Measurements from ENCODE around the gene TM7SF3. TPM values are rescaled to one million over a fixed set of nuclear protein-coding genes. Genes with fewer than 3 reads are reported as not detected.
A peak's percentile ranks its signal among the peaks of the same experiment; 100 is the strongest.

TM7SF3 gene
- total and polyA plus RNA-seq, 2 experiments from 2014 or later = 51.8 to 55.8 TPM

DNA sequence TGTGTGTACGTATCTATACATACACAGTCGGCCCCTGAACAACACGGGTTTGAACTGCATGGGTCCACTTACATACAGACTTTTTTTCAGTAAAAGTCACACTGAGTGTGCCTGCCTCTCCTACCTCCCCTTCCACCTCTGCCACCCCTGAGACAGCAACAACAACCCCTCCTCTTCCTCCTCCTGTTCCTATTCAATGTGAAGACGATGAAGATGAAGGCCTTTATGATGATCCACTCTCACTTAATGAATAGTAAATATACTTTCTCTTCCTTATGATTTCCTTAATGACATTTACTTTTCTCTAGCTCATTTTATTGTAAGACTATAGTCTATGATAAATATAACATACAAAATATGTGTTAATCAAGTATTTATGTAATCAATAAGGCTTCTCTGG lies 25.5 kb downstream of the TM7SF3 start:
- Histone ChIP-seq H3K9me3 (ENCODE audit: low read depth) (no peaks in the 10 kb centered on the region), H3K4me2 (ENCODE audit: unreplicated experiment) (no peak overlapping the region), H3K4me3 (no peak overlapping the region), H3K36me3 (ENCODE audit: low read depth) (no peaks in the 10 kb centered on the region), H3K9ac (no peak overlapping the region), H3K79me2 (ENCODE audit: insufficient read depth) (no peaks in the 10 kb centered on the region), H3K27ac (no peak overlapping the region), H3K27me3 (replicated peaks; ENCODE audit: insufficient read depth) (no peaks in the 10 kb centered on the region), H4K20me1 (ENCODE audit: insufficient read depth) (no peaks in the 10 kb centered on the region), H3F3A (ENCODE audit: insufficient read depth) (no peaks in the 10 kb centered on the region), H3K9me2 (ENCODE audit: insufficient read depth) (no peaks in the 10 kb centered on the region), H2AFZ (no peak overlapping the region), H3K4me1 (ENCODE audit: insufficient read depth) (no peaks in the 10 kb centered on the region)
- no peak for DNase-seq
- no peak for TF ChIP-seq EZH2 (IDR thresholded peaks at IDR 0.05; ENCODE audit: insufficient read depth, poor library complexity, severe bottlenecking)
- no peak for TF ChIP-seq EZH2phosphoT487 (IDR thresholded peaks at IDR 0.05; ENCODE audit: insufficient read depth, low read depth)
- 92% methylated on average over 4 of the region's 4 CpGs for WGBS, 2 experiments (ENCODE audit: low coverage in 1 of 2, low lambda C conversion rate in 2 of 2, missing lambda C conversion rate in 2 of 2)
- in situ Hi-C loops (cut with MboI) = no loop called here

DNA sequence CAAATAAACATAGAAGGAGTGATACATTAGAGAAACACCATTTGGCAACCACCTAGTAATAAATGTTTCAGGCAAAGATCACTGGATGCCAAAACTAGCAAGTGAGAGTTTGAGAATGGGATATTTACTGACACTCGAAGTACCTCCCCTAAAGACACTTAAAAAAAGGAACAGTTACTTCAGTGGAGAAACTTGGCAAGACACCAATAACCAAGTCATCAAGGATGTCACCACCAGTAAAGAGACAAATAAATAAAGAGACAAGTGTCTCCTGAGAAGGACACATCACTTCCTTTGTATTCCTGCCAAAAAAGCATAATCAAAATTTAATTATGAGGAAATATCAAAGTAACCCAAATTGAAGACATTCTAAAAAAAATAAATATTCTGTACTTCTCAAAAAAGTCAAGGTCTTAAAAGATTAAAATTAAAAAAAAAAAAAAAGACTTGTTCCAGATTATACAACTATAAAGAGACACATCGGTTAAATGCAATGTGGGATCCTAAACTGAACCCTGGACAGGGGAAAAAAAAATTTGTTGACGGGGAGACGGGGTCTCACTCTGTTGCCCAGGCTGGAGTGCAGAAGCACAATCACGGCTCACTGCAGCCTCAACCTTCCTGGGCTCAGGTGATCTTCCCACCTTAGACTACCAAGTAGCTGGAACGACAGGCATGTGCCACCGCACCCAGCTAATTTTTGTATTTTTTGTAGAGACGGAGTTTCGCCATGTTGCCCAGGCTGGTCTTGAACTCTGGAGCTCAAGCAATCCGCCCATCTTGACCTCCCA lies 26.4 kb downstream of the TM7SF3 start:
- Histone ChIP-seq H3K4me1 (ENCODE audit: insufficient read depth) (no peaks in the 10 kb centered on the region), H3K36me3 (ENCODE audit: low read depth) (no peaks in the 10 kb centered on the region), H3K9me3 (ENCODE audit: low read depth) (no peaks in the 10 kb centered on the region), H3F3A (ENCODE audit: insufficient read depth) (no peaks in the 10 kb centered on the region), H3K9me2 (ENCODE audit: insufficient read depth) (no peaks in the 10 kb centered on the region), H4K20me1 (ENCODE audit: insufficient read depth) (no peaks in the 10 kb centered on the region), H2AFZ (no peak overlapping the region), H3K4me3 (no peak overlapping the region), H3K27ac (no peak overlapping the region), H3K27me3 (replicated peaks; ENCODE audit: insufficient read depth) (no peaks in the 10 kb centered on the region), H3K79me2 (ENCODE audit: insufficient read depth) (no peaks in the 10 kb centered on the region), H3K4me2 (ENCODE audit: unreplicated experiment) (no peak overlapping the region), H3K9ac (no peak overlapping the region)
- 90% methylated on average over 10 of the region's 10 CpGs for WGBS, 2 experiments (ENCODE audit: low coverage in 1 of 2, low lambda C conversion rate in 2 of 2, missing lambda C conversion rate in 2 of 2)
- in situ Hi-C loops (cut with MboI) = no loop called here
- peak; percentile 27 for DNase-seq
- no peak for TF ChIP-seq EZH2phosphoT487 (IDR thresholded peaks at IDR 0.05; ENCODE audit: insufficient read depth, low read depth)
- no peak for TF ChIP-seq EZH2 (IDR thresholded peaks at IDR 0.05; ENCODE audit: insufficient read depth, poor library complexity, severe bottlenecking)

DNA sequence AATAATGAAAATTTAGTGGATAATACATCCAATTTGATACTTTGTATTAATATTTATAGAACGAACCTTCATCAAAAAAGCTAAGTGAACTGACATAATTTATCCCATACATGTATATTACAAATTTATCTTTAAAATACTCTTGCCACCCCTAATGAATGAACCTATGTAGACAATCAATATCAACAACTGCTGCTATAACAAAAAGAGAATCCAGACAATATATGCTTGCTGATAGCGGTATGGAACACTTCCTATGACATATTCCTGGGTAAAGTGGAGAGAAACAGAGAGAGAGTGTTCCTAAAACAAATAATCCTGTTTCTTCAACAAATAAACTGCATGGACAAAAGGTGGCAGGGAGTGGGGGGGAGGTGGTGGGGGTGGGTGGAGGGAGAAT lies 31.3 kb downstream of the TM7SF3 start:
- H3K4me3 ChIP-seq = no peak overlapping the region
- in situ Hi-C loops (cut with MboI) = no loop called here
- no peak overlapping the region for H2AFZ ChIP-seq
- no peaks in the 10 kb centered on the region for H4K20me1 ChIP-seq (ENCODE audit: insufficient read depth)
- no peaks in the 10 kb centered on the region for H3K4me1 ChIP-seq (ENCODE audit: insufficient read depth)
- H3K9ac ChIP-seq = no peak overlapping the region
- no peaks in the 10 kb centered on the region for H3K9me3 ChIP-seq (ENCODE audit: low read depth)
- no peaks in the 10 kb centered on the region for H3F3A ChIP-seq (ENCODE audit: insufficient read depth)
- H3K4me2 ChIP-seq (ENCODE audit: unreplicated experiment) = no peak overlapping the region
- H3K9me2 ChIP-seq (ENCODE audit: insufficient read depth) = no peaks in the 10 kb centered on the region
- H3K79me2 ChIP-seq (ENCODE audit: insufficient read depth) = no peaks in the 10 kb centered on the region
- H3K36me3 ChIP-seq (ENCODE audit: low read depth) = no peaks in the 10 kb centered on the region
- DNase-seq = no peak
- no peak overlapping the region for H3K27ac ChIP-seq
- TF ChIP-seq EZH2 (IDR thresholded peaks at IDR 0.05; ENCODE audit: insufficient read depth, poor library complexity, severe bottlenecking) = no peak
- no peak for TF ChIP-seq EZH2phosphoT487 (IDR thresholded peaks at IDR 0.05; ENCODE audit: insufficient read depth, low read depth)
- H3K27me3 ChIP-seq (replicated peaks; ENCODE audit: insufficient read depth) = no peaks in the 10 kb centered on the region
- 96 to 100% methylated on average over 2 of the region's 2 CpGs for WGBS, 2 experiments (ENCODE audit: low coverage in 1 of 2, low lambda C conversion rate in 2 of 2, missing lambda C conversion rate in 2 of 2)

GRCh38 chr12:26979733-26980132 lies 34.5 kb downstream of the TM7SF3 start:
- Histone ChIP-seq H3K79me2 (ENCODE audit: insufficient read depth) (no peaks in the 10 kb centered on the region), H3K4me1 (ENCODE audit: insufficient read depth) (no peaks in the 10 kb centered on the region), H3K4me2 (ENCODE audit: unreplicated experiment) (no peak overlapping the region), H2AFZ (no peak overlapping the region), H3K36me3 (ENCODE audit: low read depth) (no peaks in the 10 kb centered on the region), H3K9me3 (ENCODE audit: low read depth) (no peaks in the 10 kb centered on the region), H3K4me3 (no peak overlapping the region), H3K27me3 (replicated peaks; ENCODE audit: insufficient read depth) (no peaks in the 10 kb centered on the region), H3F3A (ENCODE audit: insufficient read depth) (no peaks in the 10 kb centered on the region), H4K20me1 (ENCODE audit: insufficient read depth) (no peaks in the 10 kb centered on the region), H3K9me2 (ENCODE audit: insufficient read depth) (no peaks in the 10 kb centered on the region), H3K9ac (no peak overlapping the region), H3K27ac (no peak overlapping the region)
- in situ Hi-C loops (cut with MboI) = no loop called here
- 88 to 91% methylated on average over 11 of the region's 11 CpGs for whole genome bisulfite sequencing, 2 experiments (ENCODE audit: low coverage in 1 of 2, low lambda C conversion rate in 2 of 2, missing lambda C conversion rate in 2 of 2)
- no peak for DNase-seq
- TF ChIP-seq EZH2phosphoT487 (IDR thresholded peaks at IDR 0.05; ENCODE audit: insufficient read depth, low read depth) = no peak
- TF ChIP-seq EZH2 (IDR thresholded peaks at IDR 0.05; ENCODE audit: insufficient read depth, poor library complexity, severe bottlenecking) = no peak

Measured in GM23248 (cell line).